GM12878 (cell line): ENCODE data around the gene CARMIL3. TPM values are rescaled to one million over a fixed set of nuclear protein-coding genes. Genes with fewer than 3 reads are reported as not detected.

Source experiments
- ATAC-seq: fragments of 200-7000 bp; cut with Tn5 transposase; 3 replicates; pipeline ENCODE4 v1.9.1; 2020; ENCODE audit warnings: mild to moderate bottlenecking, moderate library complexity
- BruUV-seq: library from RNA; stranded (reverse); fragments of 400-500 nt; replicated peaks from 2 replicates; lab custom pipeline; 2021; lab: Mats Ljungman, UMichigan
- CTCF ChIA-PET: fragments of 300-600 bp; sonication (Branson Sonifier 250); formaldehyde crosslinking; extraction: SDS; loops from one replicate; lab custom pipeline; 2021; ENCODE audit warnings: inconsistent platforms; lab: Yijun Ruan, JAX
- POLR2A ChIA-PET: fragments of 350-600 bp; formaldehyde crosslinking; extraction: SDS; loops from one replicate; lab custom pipeline; 2021; ENCODE audit warnings: inconsistent platforms; lab: Charles Lee
- RAD21 ChIA-PET: fragments of 300-600 bp; sonication (Branson Sonifier 250); formaldehyde crosslinking; loops from one replicate; lab custom pipeline; 2023; ENCODE audit warnings: antibody characterized with exemption; ENCODE audit not compliant: unreplicated experiment; lab: Charles Lee
- SMC1A ChIA-PET: fragments of 300-600 bp; sonication (Branson Sonifier 250); formaldehyde crosslinking; loops from one replicate; lab custom pipeline; 2023; ENCODE audit not compliant: unreplicated experiment, uncharacterized antibody; lab: Charles Lee
- DNase-seq: peaks from one replicate; pipeline ENCODE4 v3.0.0-alpha.2; 2011; ENCODE audit warnings: low read depth, low spot score
- FAIRE-seq: peaks from 3 replicates; lab custom pipeline; 2011; peaks lifted over from hg19 to GRCh38; lab: Jason Lieb, UNC
- H2AFZ ChIP-seq: 2 replicates; pipeline ENCODE4 v1.6.0; 2011; ENCODE audit warnings: low read depth, low read length, control low read depth; ENCODE audit not compliant: control insufficient read depth
- H3K27ac ChIP-seq: 2 replicates; pipeline ENCODE4 v1.5.1; 2011; ENCODE audit warnings: control low read depth; ENCODE audit not compliant: control insufficient read depth, insufficient read depth
- H3K27me3 ChIP-seq, 2 experiments: replicated peaks in 1 of 2; 2 replicates each; pipeline versions ENCODE4 v1.6.0 to v1.6.1; 2011; ENCODE audit warnings: low read length in 1 of 2; ENCODE audit not compliant: control insufficient read depth in 2 of 2, insufficient read depth in 2 of 2
- H3K36me3 ChIP-seq, 2 experiments: 2 replicates each; pipeline ENCODE4 v1.5.1; 2011; ENCODE audit warnings: low read length in 1 of 2; ENCODE audit not compliant: control insufficient read depth in 2 of 2, insufficient read depth in 2 of 2
- H3K4me1 ChIP-seq: 2 replicates; pipeline ENCODE4 v1.6.1; 2011; ENCODE audit warnings: mild to moderate bottlenecking, low read length, moderate library complexity, mixed read lengths; ENCODE audit not compliant: control insufficient read depth, insufficient read depth
- H3K4me2 ChIP-seq: 2 replicates; pipeline ENCODE4 v1.6.0; 2011; ENCODE audit warnings: control low read depth; ENCODE audit not compliant: control insufficient read depth, insufficient read depth
- H3K4me3 ChIP-seq: fragments of 200-600 bp; sonication (generic); 2 replicates; pipeline ENCODE4 v1.5.1; 2016
- H3K79me2 ChIP-seq: 2 replicates; pipeline ENCODE4 v1.6.0; 2011; ENCODE audit warnings: low read length; ENCODE audit not compliant: control insufficient read depth, insufficient read depth
- H3K9ac ChIP-seq: 2 replicates; pipeline ENCODE4 v1.8.0; 2011; ENCODE audit warnings: low read length, control low read depth, mixed read lengths; ENCODE audit not compliant: control insufficient read depth, insufficient read depth
- H3K9me3 ChIP-seq: replicated peaks from 3 replicates; pipeline ENCODE4 v1.5.1; 2011; ENCODE audit warnings: mild to moderate bottlenecking, low read length; ENCODE audit not compliant: control insufficient read depth, insufficient read depth
- H4K20me1 ChIP-seq: 2 replicates; pipeline ENCODE4 v1.6.0; 2011; ENCODE audit not compliant: control insufficient read depth, insufficient read depth
- ASH2L ChIP-seq: fragments of 300-600, 200-600 bp; sonication (generic); IDR thresholded peaks from 2 replicates; pipeline ENCODE4 v1.6.1; 2017; ENCODE audit warnings: low read depth, mild to moderate bottlenecking, borderline replicate concordance
- ATF2 ChIP-seq: IDR thresholded peaks from 2 replicates; pipeline ENCODE4 v1.6.1; 2012; ENCODE audit warnings: low read length, inconsistent platforms
- BCL3 ChIP-seq: IDR thresholded peaks from 2 replicates; pipeline ENCODE4 v1.6.1; 2011; ENCODE audit warnings: borderline replicate concordance, low read depth, mild to moderate bottlenecking, moderate library complexity, low read length; ENCODE audit not compliant: insufficient read depth, poor library complexity, severe bottlenecking
- FOXM1 ChIP-seq: IDR thresholded peaks from 2 replicates; pipeline ENCODE4 v1.6.1; 2012; ENCODE audit warnings: low read depth, mild to moderate bottlenecking, inconsistent platforms, low read length, moderate library complexity
- MTA2 ChIP-seq: fragments of 450-650 bp; IDR thresholded peaks from 2 replicates; pipeline ENCODE4 v1.6.1; 2016; ENCODE audit warnings: low read depth, mild to moderate bottlenecking, moderate library complexity
- MXI1 ChIP-seq: fragments of 150-350 bp; IDR thresholded peaks from 2 replicates; pipeline ENCODE4 v1.6.1; 2011; ENCODE audit warnings: low read depth, mild to moderate bottlenecking, inconsistent platforms, low read length, improper control_type of control experiment
- NR2C2 ChIP-seq: IDR thresholded peaks from 2 replicates; pipeline ENCODE4 v1.6.1; 2011; ENCODE audit warnings: borderline replicate concordance, low read depth; ENCODE audit not compliant: control insufficient read depth, insufficient read length
- PML ChIP-seq: IDR thresholded peaks from 2 replicates; pipeline ENCODE4 v1.6.1; 2012; ENCODE audit warnings: low read length, inconsistent platforms
- POLR2A ChIP-seq: IDR thresholded peaks from 2 replicates; pipeline ENCODE4 v1.6.1; 2011; ENCODE audit warnings: low read depth, mild to moderate bottlenecking, low read length
- POU2F2 ChIP-seq: IDR thresholded peaks from 3 replicates; pipeline ENCODE4 v1.6.1; 2011; ENCODE audit warnings: low read depth, mild to moderate bottlenecking, low read length, borderline replicate concordance
- RUNX3 ChIP-seq: IDR thresholded peaks from 2 replicates; pipeline ENCODE4 v1.6.1; 2012; ENCODE audit warnings: low read length, inconsistent platforms
- WRNIP1 ChIP-seq: IDR thresholded peaks from 2 replicates; pipeline ENCODE4 v1.6.1; 2011; ENCODE audit warnings: low read depth, low read length, improper control_type of control experiment, borderline replicate concordance
- ZNF217 ChIP-seq: fragments of 450-650 bp; IDR thresholded peaks from 2 replicates; pipeline ENCODE4 v1.6.1; 2017; ENCODE audit warnings: antibody characterized with exemption, mild to moderate bottlenecking
- WGBS: methylation state at CpG from one replicate; pipeline ENCODE4 v1.1.6; 2016; ENCODE audit warnings: low lambda C conversion rate; ENCODE audit not compliant: insufficient replicate concordance, insufficient coverage; ENCODE audit errors: missing lambda C conversion rate; 5-methylcytosine and 5-hydroxymethylcytosine counted together
- in situ Hi-C: fragments of 300-500 bp; cut with MboI; formaldehyde crosslinking; loops from 9 replicates; pipeline ENCODE4 v1.14.3; 2018; ENCODE audit warnings: mixed read lengths
- intact Hi-C: fragments of 100-400 bp; cut with micrococcal nuclease; formaldehyde crosslinking; loops from one replicate; pipeline ENCODE4 v1.14.2; 2022; ENCODE audit not compliant: unreplicated experiment
- polyA plus RNA-seq, 11 experiments: library from polyadenylated mRNA; depleted of rRNA in 4 of 11; unstranded in 6 of 11; stranded (reverse) in 5 of 11; fragments of >200 nt; fragmentation: Nextera tagmentation in 4 of 11; fragmentation: Illumina TruSeq in 1 of 11; extraction: Ambion mirVana in 4 of 11; extraction: Trizol in 1 of 11; gene quantifications; 1 replicate in 1 of 11; 2 replicates in 10 of 11; pipeline versions ENCODE4 v1.2.1 to v1.2.3, GENCODE V29; 2011 to 2016; ENCODE audit warnings: inconsistent platforms in 2 of 11, missing spikeins in 2 of 11, low read depth in 1 of 11
- total RNA-seq, 4 experiments: library from RNA; depleted of rRNA in 3 of 4; stranded (reverse); fragments of >200 nt in 3 of 4; fragmentation: Illumina TruSeq in 1 of 4; extraction: Trizol in 1 of 4; gene quantifications; 2 replicates each; pipeline versions ENCODE4 v1.2.1 to v1.2.3, GENCODE V29; 2013 to 2021
- TF ChIP-seq, protein P1 (sequence below): IDR thresholded peaks from 2 replicates; pipeline ENCODE4 v1.6.1; 2011; ENCODE audit warnings: low read depth, mild to moderate bottlenecking, low read length, moderate library complexity, borderline replicate concordance; ENCODE audit errors: extremely low read depth

Gene CARMIL3
- total and polyA plus RNA-seq, 10 of the 15 experiments (the other 5 are each of a cell fraction or from before 2014, with no cell fraction given), result 0.09 to 0.32 (median 0.25) TPM; not detected in 3

GRCh38 chr14:24057867-24058259 lies 6.1 kb downstream of the CARMIL3 start:
- 36% methylated on average over 13 of the region's 14 CpGs for WGBS
- intact Hi-C loops, result loop anchor here (1.0 kb wide), 3 partner anchors 32 to 103 kb away; partner anchors contain the start of gene IRF9

More at GRCh38 chr14:24057867-24058259, 6.1 kb downstream of the CARMIL3 start:
- ChIA-PET RAD21 (interaction anchor here (0.9 to 7.2 kb wide), 17 partner anchors 14 to 276 kb away, joined by 3 to 140 read pairs (median 7); partner anchors contain the start of genes CIDEB, DCAF11, IPO4 and IRF9), CTCF (interaction anchor here (0.5 to 6.3 kb wide), 27 partner anchors 9 to 276 kb away, joined by 3 to 197 read pairs (median 5); partner anchors contain the start of genes DCAF11, EMC9, IRF9 and NRL), SMC1A (interaction anchor here (1.0 to 4.3 kb wide), 19 partner anchors 15 to 425 kb away, joined by 3 to 122 read pairs (median 5); partner anchors contain the start of genes DCAF11, IRF9 and NRL), POLR2A (interaction anchor here (1.0 to 2.6 kb wide), 9 partner anchors 22 to 239 kb away, joined by 3 to 18 read pairs (median 6); partner anchors contain the start of genes DCAF11, IRF9, NRL and PCK2)
- in situ Hi-C loops, result loop anchor here (5.0 kb wide), 1 partner anchor 34 kb away; the partner anchor contains the start of gene PCK2
- Histone ChIP-seq H4K20me1 (no peaks in the 10 kb centered on the region), H3K4me3 (no peak overlapping the region), H3K4me2 (no peak overlapping the region), H3K27me3 (peaks cover 0 to under 1% of the 10 kb centered on the region in 2 experiments; a peak in 2 of 4 replicates), H2AFZ (no peak overlapping the region), H3K36me3 (no peaks in the 10 kb centered on the region), H3K79me2 (no peaks in the 10 kb centered on the region), H3K27ac (no peak overlapping the region), H3K9me3 (no peaks in the 10 kb centered on the region), H3K9ac (no peak overlapping the region), H3K4me1 (no peaks in the 10 kb centered on the region)
- TF ChIP-seq, protein P1, sequence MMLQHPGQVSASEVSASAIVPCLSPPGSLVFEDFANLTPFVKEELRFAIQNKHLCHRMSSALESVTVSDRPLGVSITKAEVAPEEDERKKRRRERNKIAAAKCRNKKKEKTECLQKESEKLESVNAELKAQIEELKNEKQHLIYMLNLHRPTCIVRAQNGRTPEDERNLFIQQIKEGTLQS, result no peak
- TF ChIP-seq FOXM1 (no peak), ATF2 (no peak), POLR2A (no peak), WRNIP1 (no peak), RUNX3 (no peak), MTA2 (no peak), ASH2L (no peak), NR2C2 (no peak), MXI1 (no peak), POU2F2 (no peak), BCL3 (no peak), PML (no peak), ZNF217 (no peak)
- DNase-seq (no peak), ATAC-seq (peak; percentile 10; the same call in 2 of the 3 replicates), FAIRE-seq (no peak)
- BruUV-seq, result no TSS peak
